GM21528 (cell line): ENCODE data around the gene TRIM38.
"Not testable (repeated sequence)": the region's sequence is repeated elsewhere in the genome, so short reads cannot be mapped to it uniquely, and the experiment has no call there.

Source experiments
- ATAC-seq: cut with Tn5 transposase; IDR thresholded peaks from one replicate; pipeline ENCODE4 v1.9.1; 2021; ENCODE audit warnings: mild to moderate bottlenecking, moderate library complexity; ENCODE audit not compliant: unreplicated experiment, low FRiP score

TRIM38 gene

DNA sequence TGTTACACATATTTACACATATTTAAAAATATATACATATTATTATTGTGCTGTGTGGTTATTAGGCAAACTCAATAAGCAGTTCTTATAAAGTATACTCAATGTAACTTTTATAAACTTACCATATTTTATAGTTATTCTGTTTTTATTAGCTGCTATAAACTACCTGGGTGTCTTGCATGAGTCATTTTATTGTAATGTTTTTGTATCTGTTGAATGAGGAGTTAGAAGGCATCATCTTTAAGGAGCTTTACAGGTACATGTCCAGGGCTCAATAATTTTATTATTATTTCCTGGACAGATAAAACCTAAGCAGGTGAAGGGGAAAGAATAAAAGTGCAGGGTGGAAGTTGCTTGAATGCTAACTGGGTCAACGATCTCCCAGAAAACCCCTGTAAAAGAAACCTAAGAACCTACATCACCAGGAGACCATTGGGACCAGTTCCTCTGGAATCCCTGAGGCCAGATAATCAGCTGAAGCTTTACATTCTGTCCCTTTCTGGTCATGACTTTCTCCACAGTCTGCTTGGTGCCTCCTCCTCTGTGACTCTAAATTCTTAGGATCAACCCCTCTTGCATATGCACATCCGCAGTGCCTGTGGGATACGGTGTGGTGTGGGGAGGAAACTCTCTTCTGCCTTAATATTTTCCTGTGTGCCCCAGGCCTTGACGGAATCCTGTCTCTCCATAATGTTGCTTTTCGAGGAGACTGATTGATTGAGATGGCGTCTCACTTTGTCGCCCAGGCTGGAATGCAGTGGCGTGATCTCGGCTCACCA lies 38.0 kb downstream of the TRIM38 start:
- ATAC-seq: no peak

DNA sequence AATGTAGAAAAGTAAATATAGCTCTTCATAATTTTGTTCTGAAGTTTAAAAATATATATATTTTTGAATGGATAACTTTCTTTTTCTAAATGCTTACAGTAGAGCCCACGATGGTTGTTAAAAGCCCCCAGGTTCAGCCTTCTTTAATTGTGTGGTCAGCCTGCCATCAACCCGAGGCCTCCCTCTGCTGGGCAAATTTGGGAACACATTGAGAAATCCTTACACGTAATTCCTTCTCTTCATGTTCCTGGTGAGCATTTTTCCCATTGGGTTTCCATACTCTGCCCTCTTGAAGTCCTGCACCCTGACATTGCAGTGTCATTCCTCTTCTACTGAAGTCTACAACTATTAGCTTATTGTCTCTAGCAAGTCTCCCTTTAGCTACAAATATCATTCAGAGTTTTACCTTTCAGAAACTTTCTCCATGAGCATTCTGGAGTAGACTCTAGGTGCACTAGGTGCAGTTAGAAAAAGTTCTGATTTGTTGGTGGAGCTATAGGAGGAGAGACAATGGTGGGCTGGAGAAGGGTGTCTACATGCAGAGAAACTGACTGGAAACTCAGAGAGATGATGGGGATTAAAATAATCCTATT lies 40.6 kb downstream of the TRIM38 start:
- no peak for ATAC-seq

DNA sequence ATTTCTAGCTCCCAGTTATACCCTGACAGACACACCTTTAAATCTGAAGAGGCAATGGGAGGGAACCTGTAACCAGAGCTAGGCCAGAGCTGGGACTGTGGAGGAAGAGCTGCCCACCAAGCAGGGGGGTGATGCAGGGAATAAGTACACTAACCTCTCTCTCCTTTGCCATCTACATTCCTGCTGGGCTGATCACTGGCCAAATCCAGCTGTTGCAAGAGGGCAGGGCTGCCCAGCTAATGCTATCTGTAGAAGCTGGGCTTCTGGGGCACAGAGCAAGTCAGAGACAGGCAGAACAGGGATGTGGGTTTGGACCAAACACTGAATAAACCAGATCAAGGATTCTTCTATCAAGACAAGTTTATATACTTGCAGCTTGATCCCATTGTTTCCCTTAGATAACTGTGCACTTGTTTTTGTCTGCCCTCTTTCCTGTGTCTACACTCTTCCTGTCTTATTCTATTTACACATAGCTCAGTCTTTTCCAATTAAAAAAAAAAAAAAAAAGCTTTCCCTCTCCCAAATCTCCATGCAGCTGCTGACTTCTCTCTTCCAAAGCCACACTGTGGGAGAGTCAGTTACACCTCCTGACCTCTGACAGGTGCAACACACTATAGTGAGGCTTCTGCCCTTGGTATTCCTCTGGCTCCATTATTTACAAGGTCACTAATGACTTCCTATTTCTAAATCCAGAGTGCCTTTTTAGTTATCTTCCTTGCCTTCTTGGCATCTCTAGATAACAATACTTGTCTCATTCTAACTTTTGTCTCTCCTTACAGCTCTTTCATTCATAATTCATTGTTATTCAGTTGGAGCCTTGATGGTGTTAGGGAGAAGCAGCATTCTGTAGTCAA lies 43.7 kb downstream of the TRIM38 start:
- ATAC-seq: no peak

DNA sequence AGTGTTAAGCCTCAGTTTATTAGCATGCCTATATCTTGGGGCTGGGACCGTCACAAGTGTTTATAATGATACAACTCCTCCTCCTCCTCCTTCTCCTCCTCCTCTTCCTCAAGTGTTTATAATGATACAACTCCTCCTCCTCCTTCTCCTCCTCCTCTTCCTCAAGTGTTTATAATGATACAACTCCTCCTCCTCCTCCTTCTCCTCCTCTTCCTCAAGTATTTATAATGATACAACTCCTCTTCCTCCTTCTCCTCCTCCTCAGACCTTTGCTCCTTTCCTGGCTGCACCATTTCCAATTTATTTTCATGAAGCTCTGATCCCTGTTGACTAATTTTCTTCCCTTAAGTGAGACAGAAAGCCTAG lies 44.3 kb downstream of the TRIM38 start:
- ATAC-seq: not testable (repeated sequence)

DNA sequence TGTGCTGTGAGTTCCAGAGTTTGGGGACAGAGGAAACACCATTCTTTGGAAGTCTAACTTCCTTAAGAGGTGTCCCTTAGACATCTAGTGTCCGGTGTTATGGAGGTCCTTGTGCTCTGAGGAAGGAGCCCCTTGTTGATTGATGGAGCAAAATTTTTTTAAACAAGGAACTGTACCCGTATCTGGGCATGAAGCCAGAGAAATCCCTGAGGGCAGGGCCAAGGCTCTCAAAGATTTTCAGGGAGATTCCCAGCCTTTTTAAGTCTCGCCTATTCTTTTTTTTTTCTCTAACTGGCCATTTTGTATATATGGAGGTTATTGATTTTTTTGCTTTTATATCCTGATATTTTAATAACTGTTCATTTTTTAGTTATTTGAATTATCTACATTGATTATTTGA lies 45.9 kb downstream of the TRIM38 start:
- no peak for ATAC-seq

DNA sequence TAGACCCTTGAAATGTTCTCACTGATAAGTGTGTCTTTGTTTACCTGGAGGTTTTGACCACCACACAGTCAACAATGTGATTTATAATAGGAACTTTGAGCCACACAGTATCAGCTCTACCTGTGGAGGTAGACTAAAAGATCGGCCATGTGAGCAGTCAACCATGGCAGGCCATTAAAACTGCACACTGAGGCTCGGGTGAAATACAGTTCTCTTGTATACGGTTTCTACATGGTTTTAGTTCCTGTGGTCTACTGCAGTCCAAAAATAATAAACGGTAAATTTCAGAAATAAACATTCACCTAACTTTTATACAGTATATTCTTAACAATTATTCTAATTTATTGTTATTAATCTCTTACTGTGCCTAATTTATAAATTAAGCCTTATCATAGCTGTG lies 47.2 kb downstream of the TRIM38 start:
- no peak for ATAC-seq

DNA sequence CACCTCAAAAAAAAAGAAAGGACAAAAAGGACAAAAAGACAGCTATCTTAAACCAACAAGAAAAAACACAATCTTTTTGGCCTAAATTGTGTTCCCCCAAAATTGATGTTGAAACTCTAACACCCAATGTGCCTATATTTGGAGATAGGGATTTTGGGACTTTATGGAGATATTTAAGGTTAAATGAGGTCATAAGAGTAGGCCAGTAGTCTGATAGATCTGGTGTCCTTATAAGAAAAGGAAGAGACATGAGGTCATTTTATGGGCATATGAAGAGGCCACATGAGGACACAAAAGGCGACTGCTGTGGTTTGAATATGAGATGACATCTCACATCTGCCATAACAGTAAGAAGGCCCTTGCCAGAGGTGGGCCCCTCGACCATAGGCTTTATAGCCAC lies 49.5 kb downstream of the TRIM38 start:
- no peak for ATAC-seq

DNA sequence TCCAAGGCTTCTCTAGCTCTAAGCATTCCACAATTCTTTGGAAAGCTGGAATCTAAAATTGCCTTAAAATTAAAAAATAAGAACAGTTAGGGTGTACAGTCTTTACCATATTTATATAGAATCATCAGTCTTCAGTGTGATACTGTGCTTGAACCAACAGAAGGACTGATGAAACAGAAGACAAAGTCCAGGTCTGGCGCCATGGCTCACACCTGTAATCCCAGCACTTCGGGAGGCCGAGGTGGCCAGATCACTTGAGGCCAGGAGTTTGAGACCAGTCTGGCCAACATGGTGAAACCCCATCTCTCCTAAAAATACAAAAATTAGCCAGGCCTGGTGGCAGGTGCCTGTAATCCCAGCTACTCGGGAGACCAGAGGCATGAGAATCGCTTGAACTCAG lies 51.8 kb downstream of the TRIM38 start:
- not testable (repeated sequence) for ATAC-seq

DNA sequence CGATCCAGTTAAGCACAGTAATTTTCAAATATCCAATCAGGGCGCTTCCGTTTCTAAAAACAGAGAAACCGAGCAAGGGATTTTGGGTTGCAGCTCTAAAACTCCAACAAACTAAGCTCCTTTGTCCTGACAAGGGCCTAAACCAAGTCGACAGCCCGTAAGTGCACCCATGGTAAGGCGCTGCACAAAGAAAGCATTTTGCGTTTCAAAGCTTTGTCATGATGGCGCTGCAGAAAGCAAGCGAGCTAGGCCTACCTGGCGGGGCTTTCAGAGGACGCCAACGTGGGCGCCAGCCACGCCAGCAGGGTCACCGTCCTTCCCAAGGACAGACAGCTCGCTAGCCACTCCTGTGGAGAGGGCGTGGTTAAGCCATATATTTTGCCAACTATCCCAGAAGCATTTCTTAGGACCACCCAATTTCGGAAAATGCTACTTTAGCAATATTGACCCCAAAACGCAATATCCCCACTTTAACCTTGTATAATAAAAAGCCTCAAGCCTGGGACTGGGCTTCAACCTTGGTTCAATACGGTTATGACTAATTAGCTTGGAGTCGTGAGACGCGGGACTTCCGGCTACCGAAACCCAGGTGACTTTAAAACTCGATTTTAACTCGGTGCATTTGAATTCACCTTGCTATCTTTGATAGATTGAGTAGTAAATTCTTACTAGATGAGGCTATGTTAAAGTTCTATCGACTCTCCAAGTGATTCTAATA lies 53.8 kb downstream of the TRIM38 start:
- no peak for ATAC-seq

DNA sequence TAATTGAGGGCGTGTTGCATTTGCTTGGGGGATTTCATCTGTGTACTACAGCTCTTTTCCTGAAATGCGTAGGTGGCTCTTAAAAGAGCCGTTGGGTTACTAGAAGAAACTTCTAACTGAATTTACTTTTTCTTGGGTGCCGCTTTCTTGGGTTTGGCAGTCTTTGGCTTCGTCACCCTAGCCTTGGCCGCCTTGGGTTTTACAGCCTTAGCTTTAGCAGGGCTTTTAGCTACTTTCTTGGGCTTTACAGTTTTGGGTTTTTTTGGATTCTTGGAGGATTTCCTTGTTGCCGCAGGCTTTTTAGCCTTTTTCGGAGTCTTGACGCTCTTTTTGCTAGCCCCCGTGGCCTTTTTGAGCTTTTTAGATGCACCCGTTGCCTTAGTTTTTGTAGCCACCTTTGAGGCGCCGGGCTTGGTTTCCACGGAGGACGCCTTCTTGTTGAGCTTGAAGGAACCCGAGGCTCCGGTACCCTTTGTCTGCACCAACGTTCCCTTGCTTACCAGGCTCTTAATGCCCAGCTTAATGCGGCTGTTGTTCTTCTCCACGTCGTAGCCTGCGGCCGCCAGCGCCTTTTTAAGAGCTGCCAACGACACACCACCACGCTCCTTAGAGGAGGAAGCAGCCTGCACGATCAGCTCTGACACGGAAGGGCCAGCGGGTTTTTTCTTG lies 54.5 kb downstream of the TRIM38 start:
- no peak for ATAC-seq

DNA sequence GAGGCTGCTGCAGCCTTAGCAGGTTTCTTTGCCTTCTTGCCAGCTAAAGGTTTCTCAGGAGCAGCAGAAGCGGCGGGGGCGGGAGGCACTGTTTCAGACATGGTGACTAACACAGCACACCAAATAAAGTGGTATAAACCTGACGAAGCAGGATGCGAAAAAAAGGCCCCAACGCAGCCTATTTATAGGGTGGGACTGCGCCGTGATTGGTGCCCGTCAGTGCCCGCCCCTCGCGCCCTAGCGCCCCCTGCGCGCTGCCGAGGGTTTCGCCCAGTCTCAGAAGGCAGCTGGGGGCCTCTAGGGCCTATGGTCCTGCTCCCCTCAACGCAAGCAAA lies 55.0 kb downstream of the TRIM38 start:
- ATAC-seq: no peak

DNA sequence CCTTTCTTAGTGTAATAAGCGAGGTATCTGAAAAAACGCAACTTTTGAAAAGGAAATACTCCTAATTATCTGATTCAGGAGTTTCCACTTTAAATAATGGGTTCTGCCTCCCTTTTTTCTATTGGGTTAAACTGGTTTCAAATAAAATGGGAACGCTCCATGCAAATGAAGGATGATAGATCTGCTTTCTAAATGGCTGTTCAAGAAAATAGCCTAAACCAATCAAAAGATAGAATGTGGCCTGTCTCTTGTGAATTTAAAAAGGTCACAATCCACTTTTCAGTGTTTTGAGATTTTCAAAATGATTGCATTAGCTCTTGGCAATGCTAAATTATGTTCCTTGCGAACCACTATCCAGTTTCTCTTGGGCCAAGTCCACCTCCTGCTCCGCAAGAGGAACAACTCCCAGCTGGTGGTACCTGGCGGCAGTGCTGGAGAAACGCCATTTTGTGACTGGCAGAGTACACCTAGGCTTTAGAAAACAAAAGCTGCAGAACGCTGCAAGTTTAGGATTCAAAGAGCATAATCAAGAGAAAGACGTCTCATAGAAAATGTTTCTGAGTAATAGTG lies 56.7 kb downstream of the TRIM38 start:
- no peak for ATAC-seq

DNA sequence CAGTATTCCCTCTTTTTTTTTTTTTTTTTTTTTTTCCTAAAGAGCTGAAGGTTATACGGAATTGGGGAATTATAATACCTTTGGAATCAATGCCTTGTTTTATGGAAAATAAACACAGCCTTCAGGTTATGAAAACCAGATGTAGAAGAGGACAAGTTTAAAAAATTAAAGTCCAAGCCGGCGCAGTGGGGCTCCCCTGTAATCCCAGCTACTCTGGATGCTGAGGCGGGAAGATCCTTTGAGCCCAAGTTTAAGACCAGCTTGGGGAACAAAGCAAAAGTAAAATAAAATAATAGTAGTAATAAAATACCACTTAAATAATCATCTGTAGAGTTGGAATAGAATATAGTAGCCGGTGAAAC lies 57.3 kb downstream of the TRIM38 start:
- no peak for ATAC-seq

DNA sequence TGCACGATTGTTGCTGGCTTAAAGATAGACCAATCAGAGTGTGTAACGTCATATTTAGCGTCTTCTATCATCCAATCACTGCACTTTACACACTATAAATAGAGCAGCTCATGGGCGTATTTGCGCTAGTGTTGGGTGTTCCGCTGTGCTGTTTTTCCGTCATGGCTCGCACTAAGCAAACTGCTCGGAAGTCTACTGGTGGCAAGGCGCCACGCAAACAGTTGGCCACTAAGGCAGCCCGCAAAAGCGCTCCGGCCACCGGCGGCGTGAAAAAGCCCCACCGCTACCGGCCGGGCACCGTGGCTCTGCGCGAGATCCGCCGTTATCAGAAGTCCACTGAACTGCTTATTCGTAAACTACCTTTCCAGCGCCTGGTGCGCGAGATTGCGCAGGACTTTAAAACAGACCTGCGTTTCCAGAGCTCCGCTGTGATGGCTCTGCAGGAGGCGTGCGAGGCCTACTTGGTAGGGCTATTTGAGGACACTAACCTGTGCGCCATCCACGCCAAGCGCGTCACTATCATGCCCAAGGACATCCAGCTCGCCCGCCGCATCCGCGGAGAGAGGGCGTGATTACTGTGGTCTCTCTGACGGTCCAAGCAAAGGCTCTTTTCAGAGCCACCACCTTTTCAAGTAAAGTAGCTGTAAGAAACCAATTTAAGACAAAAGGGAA lies 57.9 kb downstream of the TRIM38 start:
- peak; percentile 48 for ATAC-seq

DNA sequence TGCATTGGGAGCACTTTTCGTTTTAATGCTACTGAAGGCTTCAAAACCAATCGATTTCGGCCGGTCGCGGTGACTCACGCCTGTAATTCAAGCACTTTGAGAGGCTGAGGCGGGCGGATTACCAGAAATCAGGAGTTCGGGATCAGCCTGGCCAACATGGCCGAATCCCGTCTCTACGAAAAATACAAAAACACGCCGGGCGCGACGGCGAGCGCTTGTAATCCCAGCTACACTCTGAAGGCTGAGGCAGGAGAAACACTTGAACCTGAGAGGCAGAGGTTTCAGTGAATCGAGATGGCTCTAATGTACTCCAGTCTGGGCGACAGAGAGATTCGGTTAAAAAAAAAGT lies 58.4 kb downstream of the TRIM38 start:
- peak; percentile 29 for ATAC-seq

DNA sequence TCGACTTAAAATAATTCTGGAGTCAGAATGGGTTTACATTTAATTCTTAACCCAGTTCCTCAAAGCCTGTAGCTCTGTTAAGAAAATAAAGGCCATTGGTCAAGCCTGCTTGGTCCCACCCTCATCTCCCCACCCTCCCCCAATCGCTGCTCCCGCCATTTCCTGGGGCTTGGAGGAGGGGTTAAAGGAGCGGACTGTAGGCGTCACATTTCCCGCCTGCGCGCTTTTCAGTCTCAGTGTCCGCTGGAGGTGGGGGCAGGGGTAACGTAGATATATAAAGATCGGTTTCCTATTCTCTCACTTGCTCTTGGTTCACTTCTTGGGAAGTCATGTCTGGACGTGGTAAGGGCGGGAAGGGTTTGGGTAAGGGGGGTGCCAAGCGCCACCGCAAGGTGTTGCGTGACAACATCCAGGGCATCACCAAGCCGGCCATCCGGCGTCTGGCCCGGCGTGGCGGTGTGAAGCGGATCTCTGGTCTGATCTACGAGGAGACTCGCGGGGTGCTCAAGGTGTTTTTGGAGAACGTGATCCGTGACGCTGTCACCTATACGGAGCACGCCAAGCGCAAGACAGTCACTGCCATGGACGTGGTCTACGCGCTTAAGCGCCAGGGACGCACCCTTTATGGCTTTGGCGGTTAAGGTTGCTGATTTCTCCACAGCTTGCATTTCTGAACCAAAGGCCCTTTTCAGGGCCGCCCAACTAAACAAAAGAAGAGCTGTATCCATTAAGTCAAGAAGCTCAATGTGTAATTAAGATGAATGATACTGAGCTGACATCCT lies 58.9 kb downstream of the TRIM38 start:
- peak; percentile 59 for ATAC-seq

DNA sequence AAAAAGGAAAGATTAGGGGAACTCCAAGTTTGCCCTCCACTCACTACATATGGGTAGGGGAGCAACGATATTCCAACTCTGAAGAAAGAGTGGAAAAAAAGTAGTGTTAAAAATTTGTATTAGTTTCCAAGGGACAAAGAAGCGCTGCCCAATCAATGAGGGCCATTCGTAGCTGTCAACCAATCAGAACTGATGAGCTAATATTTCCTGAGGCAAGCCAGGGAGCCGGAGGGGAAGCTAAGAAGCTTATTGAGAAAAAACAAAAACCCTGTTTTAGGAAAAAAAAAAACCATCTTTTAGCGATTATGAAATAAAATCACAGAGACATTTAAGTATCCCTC lies 59.5 kb downstream of the TRIM38 start:
- ATAC-seq: no peak

DNA sequence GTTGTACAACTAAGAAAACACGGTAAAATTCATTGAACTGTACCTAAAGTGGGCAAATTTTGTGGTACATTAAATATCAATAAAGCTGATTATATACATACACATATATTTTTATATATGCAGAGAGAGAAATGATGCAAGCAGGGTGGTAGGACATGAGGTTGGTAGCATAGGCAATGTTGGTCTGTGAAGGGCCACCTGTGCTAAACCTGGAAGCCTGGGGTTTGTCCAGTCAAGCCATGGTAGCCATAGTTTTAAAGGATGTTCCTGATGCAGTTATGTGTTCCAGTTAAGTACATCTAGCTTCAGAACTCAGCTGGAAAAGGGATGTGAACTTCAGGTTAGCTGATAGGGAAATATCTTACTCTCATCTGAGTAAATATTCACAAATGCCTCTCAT lies 60.1 kb downstream of the TRIM38 start:
- no peak for ATAC-seq

DNA sequence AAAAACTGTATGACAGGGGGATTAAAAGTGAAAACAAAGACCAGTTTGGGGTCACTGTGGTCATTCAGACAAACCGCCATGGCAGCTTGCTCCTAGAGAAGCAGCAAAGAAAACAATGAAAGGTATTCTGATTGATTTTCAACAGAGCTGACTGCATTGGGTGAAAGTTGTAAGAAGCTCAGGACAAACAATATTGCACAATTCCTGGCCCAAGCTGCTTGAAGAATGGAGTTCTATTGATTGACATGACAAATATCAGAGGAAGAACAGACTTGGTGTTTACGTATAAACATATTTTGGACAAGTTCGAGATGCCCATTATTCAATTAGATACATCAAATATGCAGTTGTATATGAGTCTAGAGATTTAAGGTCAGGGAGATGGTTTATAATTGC lies 62.0 kb downstream of the TRIM38 start:
- ATAC-seq: no peak
